ENCODE data around the gene SLC38A9.

SLC38A9 gene

GRCh38 chr5:55634866-55635265, 77.3 kb downstream of the SLC38A9 start:
- TF ChIP-seq CTCF (IDR thresholded peaks at IDR 0.05; ENCODE audit: extremely low read depth, insufficient read depth, missing control alignments), result no peak
- no peak for DNase-seq (ENCODE audit: low spot score)
- in situ Hi-C loops (cut with MboI; ENCODE audit: low pct_unique_long_range_greater_than_20kb, low sequenced_read_pairs, unreplicated experiment), result no loop called here

GRCh38 chr5:55634209-55634805, 77.8 kb downstream of the SLC38A9 start:
- DNase-seq (ENCODE audit: low spot score), result no peak
- TF ChIP-seq CTCF (IDR thresholded peaks at IDR 0.05; ENCODE audit: extremely low read depth, insufficient read depth, missing control alignments), result no peak
- in situ Hi-C loops (cut with MboI; ENCODE audit: low pct_unique_long_range_greater_than_20kb, low sequenced_read_pairs, unreplicated experiment), result no loop called here

GRCh38 chr5:55633574-55634208, 78.4 kb downstream of the SLC38A9 start:
- TF ChIP-seq CTCF (IDR thresholded peaks at IDR 0.05; ENCODE audit: extremely low read depth, insufficient read depth, missing control alignments), result no peak
- in situ Hi-C loops (cut with MboI; ENCODE audit: low pct_unique_long_range_greater_than_20kb, low sequenced_read_pairs, unreplicated experiment), result no loop called here
- no peak for DNase-seq (ENCODE audit: low spot score)

GRCh38 chr5:55629815-55630214, 82.3 kb downstream of the SLC38A9 start:
- no peak for TF ChIP-seq CTCF (IDR thresholded peaks at IDR 0.05; ENCODE audit: extremely low read depth, insufficient read depth, missing control alignments)
- in situ Hi-C loops (cut with MboI; ENCODE audit: low pct_unique_long_range_greater_than_20kb, low sequenced_read_pairs, unreplicated experiment), result no loop called here
- no peak for DNase-seq (ENCODE audit: low spot score)

- no peak for DNase-seq (ENCODE audit: low spot score)
Observed at GRCh38 chr5:55626790-55627189, 85.3 kb downstream of the SLC38A9 start.

GRCh38 chr5:55625913-55626312, 86.2 kb downstream of the SLC38A9 start:
- in situ Hi-C loops (cut with MboI; ENCODE audit: low pct_unique_long_range_greater_than_20kb, low sequenced_read_pairs, unreplicated experiment), result no loop called here
- DNase-seq (ENCODE audit: low spot score), result no peak
- no peak for TF ChIP-seq CTCF (IDR thresholded peaks at IDR 0.05; ENCODE audit: extremely low read depth, insufficient read depth, missing control alignments)

More at GRCh38 chr5:55626790-55627189, 85.3 kb downstream of the SLC38A9 start:
- TF ChIP-seq CTCF (IDR thresholded peaks at IDR 0.05; ENCODE audit: extremely low read depth, insufficient read depth, missing control alignments), result no peak
- in situ Hi-C loops (cut with MboI; ENCODE audit: low pct_unique_long_range_greater_than_20kb, low sequenced_read_pairs, unreplicated experiment), result no loop called here

Measured in GM13977 (cell line).